GM18502 (cell line): Measurements from ENCODE around the gene PRRC1.

Source experiments
- ATAC-seq: cut with Tn5 transposase; IDR thresholded peaks from one replicate; pipeline ENCODE4 v1.9.1; 2021; ENCODE audit warnings: mild to moderate bottlenecking; ENCODE audit not compliant: unreplicated experiment, poor library complexity

Gene PRRC1

DNA sequence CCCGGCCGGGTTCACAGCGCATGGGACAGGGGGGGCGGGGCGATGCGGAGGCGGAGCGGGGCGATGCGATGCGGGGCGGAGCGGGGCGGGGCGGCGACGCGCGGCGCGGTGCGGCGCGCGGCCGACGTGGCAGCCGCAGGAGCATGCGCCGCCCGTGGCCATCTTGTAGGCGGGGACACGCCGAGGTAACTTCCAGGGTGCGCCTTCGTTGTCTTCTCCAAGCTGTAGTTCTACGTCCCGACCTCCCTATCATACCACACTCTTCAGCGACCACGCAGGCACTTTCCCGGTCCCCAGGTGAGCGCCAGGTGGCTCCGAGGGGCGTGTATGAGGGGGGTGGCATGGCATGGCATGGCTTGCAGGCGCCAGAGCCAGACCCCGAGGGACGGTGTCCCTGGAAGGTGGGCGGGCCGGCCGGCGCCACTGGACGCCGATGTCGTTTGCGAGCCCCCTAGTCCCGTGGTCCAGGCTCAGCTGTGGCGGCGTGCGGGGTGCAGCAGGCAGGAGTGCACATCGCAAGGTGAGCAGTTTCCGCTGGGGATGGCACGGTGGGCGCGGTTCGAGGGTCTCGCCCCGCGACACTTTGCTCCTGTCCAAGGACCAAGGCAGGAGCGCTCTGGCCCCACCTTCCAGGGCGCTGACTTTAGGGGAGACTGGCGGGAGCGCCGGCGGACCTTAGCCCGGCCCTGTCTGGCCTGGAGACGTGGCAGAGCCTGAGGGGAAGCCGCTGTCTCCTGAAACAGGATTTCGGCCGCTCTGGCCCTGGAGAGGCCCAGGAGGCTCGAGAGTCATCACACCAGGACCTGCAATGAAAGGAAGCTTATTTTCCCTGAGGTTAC, at the start of gene PRRC1:
Gene PRRC1 (plus strand): TSS at position 161 of the 839 bp plus-strand sequence. CDS start 5,840 bp downstream, outside the sequence.
- ATAC-seq: peak; percentile 89

DNA sequence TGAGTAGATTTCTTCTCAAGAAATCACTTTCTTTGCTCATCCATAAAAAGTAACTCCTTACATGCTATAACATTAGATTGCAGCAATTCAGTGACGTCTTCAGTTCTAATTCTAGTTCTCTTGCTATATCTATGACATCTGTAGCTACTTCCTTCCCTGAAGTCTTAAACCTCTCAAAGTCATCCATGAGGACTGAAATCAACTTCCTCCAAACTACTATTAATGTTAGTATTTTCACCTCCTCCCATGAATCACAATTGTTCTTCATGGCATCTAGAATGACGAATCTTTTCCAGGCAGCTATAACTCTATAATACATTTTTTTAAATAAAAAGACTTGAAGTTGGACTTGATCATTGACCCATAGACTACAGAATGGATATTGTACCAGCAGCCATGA, 46.2 kb upstream of the PRRC1 start:
- ATAC-seq: no peak

DNA sequence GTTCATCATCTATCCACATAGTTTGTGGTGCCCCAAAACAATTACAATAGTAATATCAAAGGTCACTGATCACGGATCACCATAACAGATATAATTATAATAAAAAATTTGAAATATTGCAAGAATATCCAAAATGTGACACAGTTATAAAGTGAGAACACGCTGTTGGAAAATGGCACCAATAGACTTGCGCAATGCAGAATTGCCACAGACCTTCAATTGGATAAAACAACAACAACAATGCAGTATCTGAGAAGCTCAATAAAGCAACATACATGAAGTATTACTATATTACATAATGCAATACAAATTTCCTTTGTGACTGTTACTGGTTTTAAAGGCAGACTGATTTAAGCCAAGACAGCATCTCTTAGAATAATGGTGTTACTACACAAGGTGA, 44.7 kb upstream of the PRRC1 start:
- ATAC-seq: no peak

DNA sequence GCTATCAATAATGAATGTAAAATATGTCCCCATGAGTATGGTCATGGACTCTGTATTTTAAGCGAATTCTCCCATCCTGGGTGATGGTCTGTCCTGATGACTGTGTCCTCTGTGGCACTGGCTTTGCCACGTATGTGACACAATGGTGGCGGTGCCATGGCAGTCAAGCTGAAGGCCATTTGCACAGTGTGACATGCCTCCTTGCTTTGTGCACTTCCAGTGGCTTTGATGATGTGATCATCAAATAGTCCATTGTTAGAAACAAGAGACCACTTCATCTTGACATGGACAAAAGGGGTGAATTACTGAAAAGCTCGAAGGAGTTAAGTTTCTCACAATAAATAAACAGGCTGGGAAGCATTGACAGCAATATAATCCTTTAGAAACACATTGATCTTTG, 31.0 kb upstream of the PRRC1 start:
- no peak for ATAC-seq

DNA sequence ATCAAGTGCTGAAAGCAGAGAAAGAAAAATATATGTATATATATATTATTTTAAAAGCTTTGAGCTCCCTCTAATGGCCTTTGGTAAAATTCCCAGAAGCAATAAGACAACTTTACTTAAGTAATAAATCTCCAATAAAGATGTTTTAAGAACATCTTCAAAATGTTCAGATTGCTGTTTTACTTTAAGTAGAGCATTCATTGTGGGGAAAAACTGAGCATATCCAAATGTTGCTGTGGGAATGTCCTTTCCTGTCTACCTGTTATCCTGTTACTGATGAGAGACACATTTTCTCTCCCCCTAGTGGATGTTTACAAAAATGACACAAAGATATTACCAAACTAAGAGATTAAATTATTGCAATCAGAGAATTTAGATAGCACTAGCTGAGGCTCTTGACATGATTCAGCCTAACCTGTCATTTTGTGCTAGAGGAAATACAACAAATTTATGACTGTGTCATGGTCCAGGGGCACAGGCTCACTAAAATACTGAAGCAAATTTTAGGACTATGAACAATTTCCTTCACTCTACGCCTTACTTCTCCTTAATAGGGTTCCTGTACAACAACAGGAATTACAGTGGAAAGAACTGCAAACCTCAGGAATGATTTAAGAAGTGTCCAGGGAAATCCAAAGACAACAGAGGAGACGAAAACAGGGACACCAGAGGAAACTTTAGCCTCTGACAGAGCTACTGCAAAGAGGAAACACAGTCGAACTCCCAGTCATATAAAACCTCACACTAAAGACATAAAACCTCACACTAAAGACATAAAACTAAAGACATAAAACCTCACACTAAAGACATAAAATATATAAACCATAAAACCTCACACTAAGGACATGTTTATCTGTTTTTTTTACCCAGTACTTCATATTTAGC, 24.3 kb upstream of the PRRC1 start:
- ATAC-seq: peak; percentile 82

DNA sequence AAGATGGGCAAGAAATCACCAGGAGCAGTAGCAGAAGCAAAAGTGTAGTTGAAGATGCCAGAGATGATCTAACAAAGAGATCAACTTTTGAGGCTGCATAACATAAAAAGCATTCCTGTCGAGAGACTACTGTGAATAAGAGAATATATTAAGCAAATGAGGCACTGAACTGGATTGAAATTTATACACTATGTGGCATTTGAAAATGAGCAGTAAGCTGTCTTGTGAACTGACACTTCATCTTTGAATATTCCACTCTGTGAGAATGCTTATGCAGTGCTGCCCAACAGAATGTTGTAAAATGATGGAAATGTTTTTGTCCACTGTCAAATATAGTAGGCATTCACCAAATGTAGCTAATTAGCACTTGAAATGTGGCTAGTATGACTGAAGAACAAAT, 18.9 kb upstream of the PRRC1 start:
- ATAC-seq: no peak

DNA sequence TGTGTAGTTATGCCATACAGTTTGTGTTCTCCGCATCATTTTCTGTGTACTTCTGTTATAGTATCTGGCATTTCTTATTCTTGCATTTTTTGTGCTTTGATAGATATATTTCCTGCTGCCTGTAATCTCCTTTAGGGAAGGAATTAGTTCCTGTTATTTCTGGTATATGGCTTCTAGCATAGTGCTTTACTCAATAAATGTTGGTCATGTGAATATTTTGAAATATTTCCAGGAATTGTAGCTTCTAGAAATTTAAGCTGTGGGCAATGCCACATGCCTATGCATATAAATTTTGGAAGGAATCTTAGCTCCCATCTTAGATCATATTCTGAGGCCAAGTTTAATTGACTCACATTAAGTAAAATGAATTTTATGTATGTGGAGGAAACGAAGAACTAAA, 11.5 kb upstream of the PRRC1 start:
- no peak for ATAC-seq

DNA sequence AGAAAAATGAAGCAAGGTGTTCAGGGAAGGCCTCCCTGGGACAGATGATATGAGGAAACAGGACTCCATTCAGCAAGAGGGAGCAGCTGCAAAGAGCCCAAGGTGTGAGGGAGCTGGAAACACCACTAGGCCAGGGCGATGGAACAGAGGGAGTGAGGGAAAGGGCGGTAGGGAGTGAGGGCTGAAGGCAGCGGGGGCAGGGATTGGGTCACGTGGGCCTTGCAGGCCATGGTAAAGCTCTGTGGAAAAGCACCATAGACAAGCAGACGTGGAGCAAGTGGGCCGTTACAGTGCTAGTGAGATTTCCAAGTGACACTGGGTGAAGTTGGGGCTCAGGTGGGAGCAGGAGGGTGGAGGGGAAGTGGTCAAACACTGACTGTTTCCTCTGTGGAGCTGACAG, 10.8 kb upstream of the PRRC1 start:
- no peak for ATAC-seq

DNA sequence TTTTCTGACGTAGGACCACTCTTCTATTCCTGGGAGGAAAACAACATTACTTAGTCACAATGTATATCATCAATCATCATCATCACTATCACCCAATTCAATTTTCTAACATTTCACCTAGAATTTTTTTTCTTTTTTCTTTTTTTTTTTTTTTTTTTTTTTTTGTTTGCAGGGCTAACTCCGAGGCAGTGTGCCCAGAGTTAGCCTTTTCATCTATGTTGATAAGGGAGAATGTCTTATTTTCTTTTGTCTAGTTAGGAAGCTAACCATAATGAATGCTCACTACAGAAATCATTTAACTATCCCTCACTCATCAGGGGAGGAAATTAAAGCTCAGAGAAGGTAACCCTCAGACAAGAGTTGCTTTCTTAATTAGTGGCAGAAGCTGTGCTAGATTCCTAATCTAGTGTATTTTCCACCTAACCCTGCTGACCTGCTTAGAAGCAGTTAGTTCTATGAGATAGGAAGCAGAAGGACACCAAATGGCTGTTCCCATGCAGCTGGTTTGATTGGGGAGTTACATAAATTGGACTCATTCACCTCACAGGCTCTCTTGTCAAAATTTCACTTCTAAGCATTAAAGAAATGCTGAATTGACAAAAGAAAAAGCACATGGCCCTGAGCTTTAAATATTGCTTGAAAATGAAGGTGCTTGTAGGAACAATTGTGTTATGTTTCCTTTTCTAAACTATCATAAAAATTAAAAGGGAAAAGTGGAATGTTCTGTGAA, 8.6 kb upstream of the PRRC1 start:
- no peak for ATAC-seq

DNA sequence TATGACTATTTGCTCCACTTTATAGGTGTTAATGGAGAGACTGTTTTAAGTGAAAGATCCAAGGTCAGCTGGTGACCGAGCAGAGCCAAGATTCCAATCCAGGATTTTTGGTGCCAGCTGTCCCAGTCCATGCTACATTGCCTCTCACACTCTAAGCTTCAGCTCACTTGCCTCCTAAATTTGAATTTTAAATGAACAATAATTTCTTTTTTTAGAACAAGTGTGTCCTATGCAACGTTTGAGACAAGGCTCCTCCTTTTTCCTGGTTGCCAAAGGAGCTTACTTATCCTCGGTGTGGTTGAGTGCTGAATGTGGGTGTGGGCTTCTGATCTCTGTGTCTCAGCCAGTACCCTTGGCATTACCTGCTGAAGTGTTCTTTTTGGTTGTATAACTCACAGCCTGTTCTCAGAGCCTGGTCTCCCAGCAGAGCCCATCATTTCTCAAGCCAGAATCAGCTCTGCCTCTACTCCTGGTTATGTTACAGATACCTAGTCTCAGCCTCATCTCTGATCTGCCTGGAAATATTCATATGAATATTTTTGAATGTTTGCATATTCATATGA, 4.0 kb upstream of the PRRC1 start:
- ATAC-seq: no peak

DNA sequence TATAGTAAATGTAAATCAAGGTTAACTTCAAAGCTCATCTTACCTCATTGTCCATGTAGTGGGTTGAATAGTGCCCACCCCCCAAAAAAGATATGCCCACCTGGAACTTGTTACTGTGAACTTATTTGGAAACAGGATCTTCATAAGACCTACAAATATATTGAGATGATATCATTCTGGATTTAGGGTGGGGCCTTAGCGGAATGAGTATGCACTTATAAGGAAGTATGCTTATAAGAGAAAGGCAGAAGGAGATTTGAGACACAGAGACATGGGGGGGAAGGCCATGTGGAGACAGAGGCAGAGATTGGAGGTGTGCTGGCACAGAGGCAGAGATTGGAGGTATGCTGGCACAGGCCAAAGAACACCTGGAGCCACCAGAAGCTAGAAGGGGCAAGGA, 2.6 kb upstream of the PRRC1 start:
- no peak for ATAC-seq

DNA sequence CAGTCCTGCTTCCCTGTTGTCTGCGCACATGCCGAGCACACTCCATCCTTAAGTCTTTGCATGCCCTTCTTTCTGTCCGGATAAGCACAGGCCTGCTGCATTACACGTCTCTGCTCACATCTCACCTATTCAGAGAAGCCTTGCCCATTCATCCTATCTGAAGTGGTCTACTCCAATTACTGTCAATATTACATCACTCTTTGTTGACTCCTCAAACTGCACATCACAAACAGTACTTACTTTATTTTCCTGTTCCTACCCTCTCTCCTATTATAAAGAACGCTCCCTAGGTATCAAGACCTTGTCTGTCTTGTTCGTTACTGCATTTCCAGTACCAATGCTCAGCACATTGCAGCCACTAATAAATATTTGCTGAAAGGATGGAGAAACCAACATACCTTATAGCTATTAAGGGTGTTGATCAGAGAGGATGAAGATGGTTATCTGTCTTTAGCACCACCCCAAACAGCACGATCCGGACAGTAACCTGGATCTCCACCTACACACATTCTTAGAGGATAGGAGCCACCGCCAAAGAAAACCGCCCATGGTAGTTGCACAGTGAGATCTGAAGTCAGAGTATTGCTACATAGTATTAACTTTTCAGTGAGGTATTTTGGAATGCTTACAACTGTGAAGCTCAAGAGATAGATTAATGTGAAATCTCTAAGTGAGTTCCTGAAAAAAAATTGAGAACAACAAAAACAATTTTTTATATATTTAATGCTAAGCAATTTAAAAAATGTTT, 1.6 kb upstream of the PRRC1 start:
- ATAC-seq: no peak

DNA sequence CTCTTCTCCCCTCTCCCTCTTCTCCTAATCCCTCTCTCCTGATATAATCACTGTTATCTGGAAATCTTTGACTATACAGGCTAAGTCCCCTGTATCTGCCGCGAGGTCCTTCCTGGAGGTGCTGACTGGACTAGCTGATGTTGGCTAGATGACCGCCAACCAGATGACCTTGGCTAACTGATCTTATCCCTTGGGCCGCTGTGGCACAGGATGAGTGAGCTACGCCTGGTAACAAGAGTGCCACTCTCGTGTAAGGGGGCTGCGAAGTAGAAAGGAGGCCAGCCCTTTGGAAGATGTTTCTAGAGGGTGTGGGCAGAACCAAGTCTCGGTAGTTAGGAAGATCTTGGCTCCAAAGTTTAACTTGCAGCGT, 345 bp upstream of the PRRC1 start:
- peak; percentile 33 for ATAC-seq

DNA sequence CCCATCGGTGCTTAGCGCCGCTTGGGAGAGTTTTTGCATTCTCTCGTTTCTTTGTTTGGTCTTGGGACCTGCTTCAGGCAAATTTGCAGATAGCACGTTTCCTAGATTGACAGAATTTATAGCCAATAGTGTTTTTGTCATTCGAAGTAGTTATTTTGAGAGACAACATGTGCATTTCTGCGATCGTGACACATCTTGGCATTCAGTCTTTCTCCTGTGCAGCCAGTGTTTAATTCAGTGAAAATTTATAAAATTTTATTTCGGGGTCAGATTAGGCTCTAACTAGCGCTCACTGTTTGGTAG, 830 bp downstream of the PRRC1 start:
- peak; percentile 45 for ATAC-seq

DNA sequence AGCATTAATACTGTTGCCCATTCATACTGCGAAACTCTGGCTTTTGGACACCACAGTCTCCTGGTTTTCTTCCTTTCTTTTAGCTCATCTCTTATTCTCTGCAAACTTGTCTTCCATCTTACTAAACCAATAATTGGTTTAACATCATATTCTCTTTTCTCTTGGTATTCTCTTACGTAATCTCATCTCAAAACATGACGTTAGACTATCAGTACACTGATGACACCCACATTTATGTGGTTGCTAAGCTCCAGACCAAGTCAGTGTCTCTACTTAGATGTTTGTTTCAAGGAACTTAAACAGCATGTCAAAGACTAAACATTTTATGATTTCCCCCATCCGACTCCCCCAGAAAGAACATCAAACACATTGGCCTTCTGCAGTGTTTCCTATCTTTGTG, 2.1 kb downstream of the PRRC1 start:
- no peak for ATAC-seq

DNA sequence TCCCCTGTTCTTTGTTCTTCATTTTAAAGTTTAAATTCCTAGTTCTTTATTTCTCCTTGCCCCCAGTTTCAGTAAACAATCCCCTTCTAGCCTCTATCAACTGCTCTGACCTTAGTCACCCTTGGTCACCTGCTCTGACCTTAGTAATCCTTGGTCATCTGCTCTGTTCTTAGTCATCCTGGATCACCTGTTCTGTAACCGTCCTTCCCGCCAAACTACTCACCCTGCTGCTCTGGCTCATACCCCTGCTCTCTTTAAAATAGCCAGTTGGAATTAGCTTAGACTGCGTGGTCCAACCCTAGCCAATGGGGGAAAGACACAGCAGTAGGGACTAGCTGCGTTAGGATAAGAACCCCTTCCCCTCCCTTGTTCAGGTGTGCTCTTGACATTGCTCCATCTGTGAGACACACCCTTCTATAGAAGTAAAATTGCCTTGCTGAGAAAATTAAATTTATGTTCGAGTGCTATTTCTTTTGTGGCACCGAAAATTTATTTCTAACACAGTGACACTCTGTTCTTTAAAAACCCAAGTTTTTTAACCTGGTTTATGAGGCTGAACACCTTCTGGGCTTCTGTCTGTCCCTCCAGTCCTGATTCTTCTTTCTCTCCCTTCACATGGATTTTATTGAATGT, 3.8 kb downstream of the PRRC1 start:
- no peak for ATAC-seq

DNA sequence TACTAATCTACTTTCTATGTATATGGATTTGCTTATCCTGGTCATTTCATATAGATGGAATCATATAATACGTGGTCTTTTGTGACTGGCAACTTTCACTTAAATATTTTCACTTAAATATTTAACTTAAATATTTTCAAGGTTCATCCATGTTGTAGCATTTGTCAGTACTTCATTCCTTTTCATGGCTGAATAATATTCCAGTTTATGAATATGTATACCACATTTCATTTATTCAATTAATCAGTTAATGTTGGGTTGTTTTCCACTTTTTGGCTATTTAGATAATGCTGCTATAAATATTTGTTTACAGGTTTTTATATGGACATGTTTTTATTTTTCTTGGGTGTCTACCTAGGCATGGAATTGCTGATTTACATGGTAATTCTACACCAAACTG, 7.7 kb downstream of the PRRC1 start:
- no peak for ATAC-seq

DNA sequence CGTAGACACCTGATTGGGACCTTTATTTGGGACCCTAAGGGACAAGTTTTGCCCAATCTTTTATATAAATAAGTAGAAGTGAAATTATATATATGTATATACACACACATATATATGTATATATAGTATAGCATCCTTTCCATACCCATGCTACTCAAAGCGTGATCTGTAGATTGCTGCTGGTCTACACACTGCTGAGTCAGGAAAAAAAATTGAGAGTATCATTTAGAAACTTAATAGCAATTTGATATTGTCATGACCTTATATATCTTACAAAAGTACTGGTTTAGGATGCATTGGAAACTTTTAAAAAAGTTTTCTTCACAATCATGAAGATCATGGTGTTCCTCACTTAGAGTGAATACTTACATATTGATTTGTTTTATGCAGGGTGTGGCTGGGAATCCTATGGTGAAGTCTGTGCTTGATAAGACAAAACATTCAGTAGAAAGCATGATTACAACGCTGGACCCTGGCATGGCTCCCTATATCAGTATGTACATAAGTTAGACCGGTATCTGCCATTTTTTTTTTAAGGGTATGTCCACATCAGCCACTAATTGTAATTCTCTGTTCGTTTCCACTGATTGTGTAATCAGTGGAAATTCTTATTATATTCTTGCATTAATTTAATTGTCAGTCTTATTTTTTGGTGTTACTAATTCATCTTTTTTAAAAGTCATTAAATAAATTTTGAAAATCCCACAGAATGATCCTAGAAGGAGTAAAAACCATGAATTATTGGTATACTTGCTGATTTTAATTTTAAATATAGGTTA, 12.7 kb downstream of the PRRC1 start:
- ATAC-seq: no peak

DNA sequence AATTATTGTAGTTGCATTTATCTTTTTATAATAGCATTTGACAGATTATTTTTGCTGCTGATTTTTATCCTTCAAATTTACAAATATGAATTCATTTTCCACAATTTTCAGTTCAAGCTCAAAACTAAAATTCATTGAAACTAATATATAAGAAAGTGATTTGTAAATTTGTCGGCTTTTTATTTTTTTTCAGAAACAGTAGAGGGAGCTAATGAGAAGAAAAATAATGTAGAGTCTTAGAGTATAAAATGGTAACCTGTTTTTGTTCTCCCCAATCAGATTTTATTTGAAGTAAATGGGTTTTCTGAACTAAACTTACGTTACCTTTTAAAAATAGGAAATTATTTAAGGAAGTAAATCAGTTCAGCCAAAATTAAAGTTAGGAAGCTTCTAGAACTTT, 19.2 kb downstream of the PRRC1 start:
- no peak for ATAC-seq
